GM23338 (cell line): ENCODE measurements around the gene RNF31. TPM values are rescaled to one million over a fixed set of nuclear protein-coding genes. Genes with fewer than 3 reads are reported as not detected.

Source experiments
- ATAC-seq: fragments of 200-7000 bp; cut with Tn5 transposase; 3 replicates; pipeline ENCODE4 v1.9.1; 2020
- DNase-seq: peaks from one replicate; pipeline ENCODE4 v3.0.0-alpha.2; 2015; ENCODE audit warnings: low spot score
- H2AFZ ChIP-seq: fragments of 200-600 bp; sonication (generic); 2 replicates; pipeline ENCODE4 v1.8.0; 2016; ENCODE audit warnings: antibody characterized with exemption, mild to moderate bottlenecking, moderate library complexity
- H3F3A ChIP-seq: fragments of 200-600 bp; sonication (generic); replicated peaks from 2 replicates; pipeline ENCODE4 v1.8.0; 2017; ENCODE audit warnings: antibody characterized with exemption, mixed run types, low read depth
- H3K27ac ChIP-seq: fragments of 200-600 bp; sonication (generic); 2 replicates; pipeline ENCODE4 v1.6.1; 2016; ENCODE audit warnings: low read depth
- H3K27me3 ChIP-seq: fragments of 200-600 bp; sonication (generic); 2 replicates; pipeline ENCODE4 v1.8.0; 2016; ENCODE audit warnings: mild to moderate bottlenecking, mixed run types, moderate library complexity; ENCODE audit not compliant: insufficient read depth
- H3K36me3 ChIP-seq: fragments of 200-600 bp; sonication (generic); 2 replicates; pipeline ENCODE4 v1.8.0; 2016; ENCODE audit warnings: mild to moderate bottlenecking; ENCODE audit not compliant: insufficient read depth
- H3K4me1 ChIP-seq: fragments of 200-600 bp; sonication (generic); 2 replicates; pipeline ENCODE4 v1.8.0; 2016; ENCODE audit warnings: mild to moderate bottlenecking, moderate library complexity; ENCODE audit not compliant: insufficient read depth
- H3K4me2 ChIP-seq: fragments of 200-600 bp; sonication (generic); 2 replicates; pipeline ENCODE4 v1.7.1; 2017; ENCODE audit warnings: mixed run types
- H3K4me3 ChIP-seq: fragments of 200-600 bp; sonication (generic); 2 replicates; pipeline ENCODE4 v1.6.1; 2016; ENCODE audit warnings: mixed run types
- H3K79me2 ChIP-seq: fragments of 200-600 bp; sonication (generic); replicated peaks from 2 replicates; pipeline ENCODE4 v1.8.0; 2017; ENCODE audit warnings: mild to moderate bottlenecking; ENCODE audit not compliant: insufficient read depth
- H3K9me2 ChIP-seq: fragments of 200-600 bp; sonication (generic); 2 replicates; pipeline ENCODE4 v1.8.0; 2017; ENCODE audit not compliant: insufficient read depth
- H4K20me1 ChIP-seq: fragments of 200-600 bp; sonication (generic); replicated peaks from 2 replicates; pipeline ENCODE4 v1.8.0; 2017; ENCODE audit warnings: mild to moderate bottlenecking; ENCODE audit not compliant: insufficient read depth
- H3K27ac Mint-ChIP-seq: 2 replicates; pipeline ENCODE4 v1.8.0; 2020; ENCODE audit warnings: inconsistent platforms, mild to moderate bottlenecking, moderate library complexity, mixed read lengths
- H3K27me3 Mint-ChIP-seq: 3 replicates; pipeline ENCODE4 v1.8.0; 2022; ENCODE audit warnings: low read depth, mild to moderate bottlenecking, moderate library complexity, mixed read lengths, inconsistent platforms; ENCODE audit not compliant: insufficient read depth, poor library complexity
- H3K36me3 Mint-ChIP-seq: 3 replicates; pipeline ENCODE4 v1.8.0; 2021; ENCODE audit warnings: low read depth, mild to moderate bottlenecking, inconsistent platforms, moderate library complexity, mixed read lengths
- H3K4me1 Mint-ChIP-seq: 3 replicates; pipeline ENCODE4 v1.8.0; 2020; ENCODE audit warnings: mild to moderate bottlenecking, inconsistent platforms, mixed read lengths
- H3K4me3 Mint-ChIP-seq: 3 replicates; pipeline ENCODE4 v1.8.0; 2021; ENCODE audit warnings: moderate library complexity, mild to moderate bottlenecking, inconsistent platforms, mixed read lengths
- H3K9me3 Mint-ChIP-seq: 3 replicates; pipeline ENCODE4 v1.8.0; 2020; ENCODE audit warnings: moderate library complexity, mild to moderate bottlenecking, inconsistent platforms, mixed read lengths
- CREB1 ChIP-seq: fragments of 250-450 bp; sonication (Bioruptor Pico); IDR thresholded peaks from 2 replicates; pipeline ENCODE4 v1.5.0; 2020; ENCODE audit warnings: low read depth, mild to moderate bottlenecking, moderate library complexity
- EZH2 ChIP-seq: fragments of 200-600 bp; sonication (generic); IDR thresholded peaks from one replicate; pipeline ENCODE4 v1.8.0; 2017; ENCODE audit warnings: antibody characterized with exemption, mild to moderate bottlenecking, low read depth; ENCODE audit not compliant: unreplicated experiment
- EZH2phosphoT487 ChIP-seq: fragments of 200-600 bp; sonication (generic); IDR thresholded peaks from one replicate; pipeline ENCODE4 v1.8.1; 2018; ENCODE audit warnings: antibody characterized with exemption; ENCODE audit not compliant: unreplicated experiment
- JUNB ChIP-seq: IDR thresholded peaks from one replicate; pipeline ENCODE4 v1.6.1; 2016; ENCODE audit warnings: antibody characterized with exemption; ENCODE audit not compliant: unreplicated experiment
- NANOG ChIP-seq: IDR thresholded peaks from 2 replicates; pipeline ENCODE4 v1.6.1; 2016; ENCODE audit warnings: antibody characterized with exemption, borderline replicate concordance
- STAT1 ChIP-seq: IDR thresholded peaks from one replicate; pipeline ENCODE4 v1.6.1; 2016; ENCODE audit warnings: antibody characterized with exemption; ENCODE audit not compliant: unreplicated experiment
- ZNF331 ChIP-seq: fragments of 250-450 bp; sonication (Bioruptor Pico); IDR thresholded peaks from 2 replicates; pipeline ENCODE4 v1.5.0; 2020; ENCODE audit warnings: low read depth, mild to moderate bottlenecking, moderate library complexity
- polyA plus RNA-seq: library from polyadenylated mRNA; unstranded; fragments of >200 nt; fragmentation: Nextera tagmentation; extraction: Ambion mirVana; gene quantifications from 2 replicates; pipeline ENCODE4 v1.2.1, GENCODE V29; 2016
- total RNA-seq: library from RNA; depleted of rRNA; stranded (reverse); fragments of >200 nt; shearing (Covaris generic); gene quantifications from 2 replicates; pipeline ENCODE4 v1.2.3, GENCODE V29; 2014
- TF ChIP-seq, protein P1 (sequence below): fragments of 250-450 bp; sonication (Bioruptor Pico); IDR thresholded peaks from 2 replicates; pipeline ENCODE4 v1.5.0; 2020; ENCODE audit warnings: mild to moderate bottlenecking, moderate library complexity
- TF ChIP-seq, protein P2 (sequence below), 2 experiments: fragments of 200-600 bp in 1 of 2; sonication (generic) in 1 of 2; conservative IDR thresholded peaks; 2 replicates each; pipeline versions ENCODE4 v1.5.1 to v1.6.1; 2016 to 2017; ENCODE audit warnings: antibody characterized with exemption in 2 of 2, low read depth in 2 of 2, mild to moderate bottlenecking in 2 of 2, moderate library complexity in 1 of 2
- TF ChIP-seq, protein P3 (sequence below): IDR thresholded peaks from 2 replicates; pipeline ENCODE4 v1.6.1; 2016; ENCODE audit warnings: antibody characterized with exemption

Gene RNF31
- total and polyA plus RNA-seq, 2 experiments from 2014 or later, result 54.8 to 87.4 TPM

DNA sequence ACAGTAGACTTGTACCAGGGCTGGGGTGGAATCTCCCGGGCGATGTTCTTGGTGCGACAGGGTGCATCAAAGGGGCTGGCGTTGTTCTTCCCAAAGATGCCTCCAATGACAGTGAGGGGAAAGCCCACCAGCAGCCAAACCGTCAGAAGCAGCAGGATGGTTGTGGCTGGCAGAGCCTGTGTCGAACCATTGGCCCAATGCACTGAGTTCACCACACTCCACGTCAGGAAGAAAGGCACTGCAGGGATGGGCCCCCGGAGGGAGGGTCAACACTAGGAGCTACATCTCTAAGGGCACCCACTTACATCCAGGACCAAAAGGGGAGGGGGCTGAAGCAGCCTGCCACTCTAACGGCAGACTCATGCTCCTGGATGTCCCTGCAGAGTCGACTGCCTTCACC lies 43.1 kb downstream of the RNF31 start:
- Mint-ChIP-seq H3K4me3 (no peak overlapping the region), H3K36me3 (peaks cover 58% of the 10 kb centered on the region), H3K9me3 (no peaks in the 10 kb centered on the region; the same call in 2 of the 3 replicates), H3K27ac (no peak overlapping the region), H3K4me1 (peaks cover 25% of the 10 kb centered on the region), H3K27me3 (peaks cover 19% of the 10 kb centered on the region)
- ATAC-seq, result no peak
- Histone ChIP-seq H3F3A (peaks cover 15% of the 10 kb centered on the region), H3K4me3 (no peak overlapping the region), H3K27me3 (no peaks in the 10 kb centered on the region), H3K9me2 (no peaks in the 10 kb centered on the region), H2AFZ (no peak overlapping the region), H3K36me3 (no peaks in the 10 kb centered on the region; the same call in 1 of the 2 replicates), H4K20me1 (peaks cover 6% of the 10 kb centered on the region), H3K27ac (no peak overlapping the region), H3K4me2 (no peak overlapping the region), H3K4me1 (peaks cover 16% of the 10 kb centered on the region), H3K79me2 (peaks cover 13% of the 10 kb centered on the region; the same call in 1 of the 2 replicates)
- no peak for DNase-seq
- no peak for TF ChIP-seq EZH2phosphoT487
- no peak for TF ChIP-seq CREB1 (CRISPR knock-in tag)
- TF ChIP-seq STAT1, result no peak
- TF ChIP-seq, protein P1, sequence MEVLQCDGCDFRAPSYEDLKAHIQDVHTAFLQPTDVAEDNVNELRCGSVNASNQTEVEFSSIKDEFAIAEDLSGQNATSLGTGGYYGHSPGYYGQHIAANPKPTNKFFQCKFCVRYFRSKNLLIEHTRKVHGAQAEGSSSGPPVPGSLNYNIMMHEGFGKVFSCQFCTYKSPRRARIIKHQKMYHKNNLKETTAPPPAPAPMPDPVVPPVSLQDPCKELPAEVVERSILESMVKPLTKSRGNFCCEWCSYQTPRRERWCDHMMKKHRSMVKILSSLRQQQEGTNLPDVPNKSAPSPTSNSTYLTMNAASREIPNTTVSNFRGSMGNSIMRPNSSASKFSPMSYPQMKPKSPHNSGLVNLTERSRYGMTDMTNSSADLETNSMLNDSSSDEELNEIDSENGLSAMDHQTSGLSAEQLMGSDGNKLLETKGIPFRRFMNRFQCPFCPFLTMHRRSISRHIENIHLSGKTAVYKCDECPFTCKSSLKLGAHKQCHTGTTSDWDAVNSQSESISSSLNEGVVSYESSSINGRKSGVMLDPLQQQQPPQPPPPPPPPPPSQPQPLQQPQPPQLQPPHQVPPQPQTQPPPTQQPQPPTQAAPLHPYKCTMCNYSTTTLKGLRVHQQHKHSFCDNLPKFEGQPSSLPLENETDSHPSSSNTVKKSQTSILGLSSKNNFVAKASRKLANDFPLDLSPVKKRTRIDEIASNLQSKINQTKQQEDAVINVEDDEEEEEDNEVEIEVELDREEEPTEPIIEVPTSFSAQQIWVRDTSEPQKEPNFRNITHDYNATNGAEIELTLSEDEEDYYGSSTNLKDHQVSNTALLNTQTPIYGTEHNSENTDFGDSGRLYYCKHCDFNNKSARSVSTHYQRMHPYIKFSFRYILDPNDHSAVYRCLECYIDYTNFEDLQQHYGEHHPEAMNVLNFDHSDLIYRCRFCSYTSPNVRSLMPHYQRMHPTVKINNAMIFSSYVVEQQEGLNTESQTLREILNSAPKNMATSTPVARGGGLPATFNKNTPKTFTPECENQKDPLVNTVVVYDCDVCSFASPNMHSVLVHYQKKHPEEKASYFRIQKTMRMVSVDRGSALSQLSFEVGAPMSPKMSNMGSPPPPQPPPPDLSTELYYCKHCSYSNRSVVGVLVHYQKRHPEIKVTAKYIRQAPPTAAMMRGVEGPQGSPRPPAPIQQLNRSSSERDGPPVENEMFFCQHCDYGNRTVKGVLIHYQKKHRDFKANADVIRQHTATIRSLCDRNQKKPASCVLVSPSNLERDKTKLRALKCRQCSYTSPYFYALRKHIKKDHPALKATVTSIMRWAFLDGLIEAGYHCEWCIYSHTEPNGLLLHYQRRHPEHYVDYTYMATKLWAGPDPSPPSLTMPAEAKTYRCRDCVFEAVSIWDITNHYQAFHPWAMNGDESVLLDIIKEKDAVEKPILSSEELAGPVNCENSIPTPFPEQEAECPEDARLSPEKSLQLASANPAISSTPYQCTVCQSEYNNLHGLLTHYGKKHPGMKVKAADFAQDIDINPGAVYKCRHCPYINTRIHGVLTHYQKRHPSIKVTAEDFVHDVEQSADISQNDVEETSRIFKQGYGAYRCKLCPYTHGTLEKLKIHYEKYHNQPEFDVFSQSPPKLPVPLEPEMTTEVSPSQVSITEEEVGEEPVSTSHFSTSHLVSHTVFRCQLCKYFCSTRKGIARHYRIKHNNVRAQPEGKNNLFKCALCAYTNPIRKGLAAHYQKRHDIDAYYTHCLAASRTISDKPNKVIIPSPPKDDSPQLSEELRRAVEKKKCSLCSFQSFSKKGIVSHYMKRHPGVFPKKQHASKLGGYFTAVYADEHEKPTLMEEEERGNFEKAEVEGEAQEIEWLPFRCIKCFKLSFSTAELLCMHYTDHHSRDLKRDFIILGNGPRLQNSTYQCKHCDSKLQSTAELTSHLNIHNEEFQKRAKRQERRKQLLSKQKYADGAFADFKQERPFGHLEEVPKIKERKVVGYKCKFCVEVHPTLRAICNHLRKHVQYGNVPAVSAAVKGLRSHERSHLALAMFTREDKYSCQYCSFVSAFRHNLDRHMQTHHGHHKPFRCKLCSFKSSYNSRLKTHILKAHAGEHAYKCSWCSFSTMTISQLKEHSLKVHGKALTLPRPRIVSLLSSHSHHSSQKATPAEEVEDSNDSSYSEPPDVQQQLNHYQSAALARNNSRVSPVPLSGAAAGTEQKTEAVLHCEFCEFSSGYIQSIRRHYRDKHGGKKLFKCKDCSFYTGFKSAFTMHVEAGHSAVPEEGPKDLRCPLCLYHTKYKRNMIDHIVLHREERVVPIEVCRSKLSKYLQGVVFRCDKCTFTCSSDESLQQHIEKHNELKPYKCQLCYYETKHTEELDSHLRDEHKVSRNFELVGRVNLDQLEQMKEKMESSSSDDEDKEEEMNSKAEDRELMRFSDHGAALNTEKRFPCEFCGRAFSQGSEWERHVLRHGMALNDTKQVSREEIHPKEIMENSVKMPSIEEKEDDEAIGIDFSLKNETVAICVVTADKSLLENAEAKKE, result no peak
- TF ChIP-seq JUNB, result no peak
- no peak for TF ChIP-seq NANOG
- no peak for TF ChIP-seq EZH2
- TF ChIP-seq, protein P2, sequence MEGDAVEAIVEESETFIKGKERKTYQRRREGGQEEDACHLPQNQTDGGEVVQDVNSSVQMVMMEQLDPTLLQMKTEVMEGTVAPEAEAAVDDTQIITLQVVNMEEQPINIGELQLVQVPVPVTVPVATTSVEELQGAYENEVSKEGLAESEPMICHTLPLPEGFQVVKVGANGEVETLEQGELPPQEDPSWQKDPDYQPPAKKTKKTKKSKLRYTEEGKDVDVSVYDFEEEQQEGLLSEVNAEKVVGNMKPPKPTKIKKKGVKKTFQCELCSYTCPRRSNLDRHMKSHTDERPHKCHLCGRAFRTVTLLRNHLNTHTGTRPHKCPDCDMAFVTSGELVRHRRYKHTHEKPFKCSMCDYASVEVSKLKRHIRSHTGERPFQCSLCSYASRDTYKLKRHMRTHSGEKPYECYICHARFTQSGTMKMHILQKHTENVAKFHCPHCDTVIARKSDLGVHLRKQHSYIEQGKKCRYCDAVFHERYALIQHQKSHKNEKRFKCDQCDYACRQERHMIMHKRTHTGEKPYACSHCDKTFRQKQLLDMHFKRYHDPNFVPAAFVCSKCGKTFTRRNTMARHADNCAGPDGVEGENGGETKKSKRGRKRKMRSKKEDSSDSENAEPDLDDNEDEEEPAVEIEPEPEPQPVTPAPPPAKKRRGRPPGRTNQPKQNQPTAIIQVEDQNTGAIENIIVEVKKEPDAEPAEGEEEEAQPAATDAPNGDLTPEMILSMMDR (conservative IDR thresholded peaks at IDR 0.05; ENCODE audit: low read depth in 2 of 2), result no peak
- TF ChIP-seq ZNF331 (CRISPR knock-in tag), result no peak
- TF ChIP-seq, protein P3, sequence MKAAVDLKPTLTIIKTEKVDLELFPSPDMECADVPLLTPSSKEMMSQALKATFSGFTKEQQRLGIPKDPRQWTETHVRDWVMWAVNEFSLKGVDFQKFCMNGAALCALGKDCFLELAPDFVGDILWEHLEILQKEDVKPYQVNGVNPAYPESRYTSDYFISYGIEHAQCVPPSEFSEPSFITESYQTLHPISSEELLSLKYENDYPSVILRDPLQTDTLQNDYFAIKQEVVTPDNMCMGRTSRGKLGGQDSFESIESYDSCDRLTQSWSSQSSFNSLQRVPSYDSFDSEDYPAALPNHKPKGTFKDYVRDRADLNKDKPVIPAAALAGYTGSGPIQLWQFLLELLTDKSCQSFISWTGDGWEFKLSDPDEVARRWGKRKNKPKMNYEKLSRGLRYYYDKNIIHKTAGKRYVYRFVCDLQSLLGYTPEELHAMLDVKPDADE, result no peak
